GM12892 (cell line): ENCODE measurements around the gene RHOH.

Experiments used
- POLR2A ChIP-seq: IDR thresholded peaks from 2 replicates; pipeline ENCODE4 v1.6.1; 2011; ENCODE audit warnings: low read depth, low read length, control low read depth
- POLR2AphosphoS5 ChIP-seq: IDR thresholded peaks from 2 replicates; pipeline ENCODE4 v1.6.1; 2011; ENCODE audit warnings: low read depth, low read length, control low read depth
- TAF1 ChIP-seq: IDR thresholded peaks from 2 replicates; pipeline ENCODE4 v1.6.1; 2011; ENCODE audit warnings: low read depth, mild to moderate bottlenecking, control low read depth, low read length, borderline replicate concordance

GRCh38 chr4:40193578-40193977 lies 3.3 kb upstream of the RHOH start:
- no peak for TF ChIP-seq TAF1
- TF ChIP-seq POLR2A: no peak
- no peak for TF ChIP-seq POLR2AphosphoS5
